Activated CD4-positive, CD25-positive, alpha-beta regulatory T cell treated with anti-CD3 and anti-CD28 coated beads, Interleukin-2, amount 50 U/mL, for 24 hours (primary cell): Measurements from ENCODE around the gene CALM3.

Experiments
- ATAC-seq, 2 donors: fragments of 150-1000 bp; cut with Tn5 transposase; one replicate each; pipeline ENCODE4 v1.10.0; 2021; ENCODE audit warnings: mild to moderate bottlenecking in 1 of 2, moderate library complexity in 1 of 2

The CALM3 gene

DNA sequence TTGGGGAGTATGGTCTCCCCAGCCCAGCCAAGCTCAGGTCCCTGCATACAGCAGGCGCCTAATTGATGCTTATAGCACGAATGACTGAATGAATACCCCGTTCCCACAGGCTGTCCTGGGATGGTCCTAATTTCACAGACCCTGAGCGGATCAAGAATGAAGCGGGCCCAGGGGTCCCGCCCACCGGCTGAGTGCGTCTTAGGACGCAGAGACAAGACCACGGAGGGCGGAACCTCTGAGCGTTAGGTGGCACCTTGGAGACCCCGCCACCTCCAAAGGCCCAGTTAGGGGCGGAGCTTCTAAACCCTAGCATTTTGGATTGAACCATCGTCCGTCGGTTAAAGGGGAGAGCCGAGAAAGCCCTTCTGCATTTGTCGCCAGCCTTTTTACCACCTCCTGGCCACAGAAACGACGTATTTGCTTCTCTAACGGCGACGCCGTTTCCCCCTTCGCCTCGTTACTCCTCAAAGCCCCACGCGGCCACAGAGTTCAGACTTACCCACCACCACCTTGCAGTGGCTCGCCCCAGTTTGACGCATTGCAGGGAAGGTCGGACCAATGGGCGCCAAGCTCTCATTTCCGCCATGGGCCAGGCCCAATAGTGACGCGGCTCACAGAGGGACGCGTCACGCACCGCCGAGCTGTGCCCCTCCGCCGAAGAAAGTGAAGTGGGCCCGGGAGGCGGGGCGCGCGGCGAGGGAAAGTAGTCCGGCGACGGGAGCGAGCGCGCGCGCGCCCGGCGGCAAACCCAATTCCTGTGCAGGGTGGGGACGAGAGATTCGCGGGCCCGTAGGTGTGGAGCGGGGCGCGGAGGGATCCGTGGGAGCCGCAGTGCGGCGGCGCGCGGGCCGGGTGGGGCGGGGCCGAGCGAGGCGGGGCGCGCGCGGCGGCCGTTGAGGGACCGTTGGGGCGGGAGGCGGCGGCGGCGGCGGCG, 479 bp upstream of the CALM3 start:
- ATAC-seq: peak; percentile 83 to 85

DNA sequence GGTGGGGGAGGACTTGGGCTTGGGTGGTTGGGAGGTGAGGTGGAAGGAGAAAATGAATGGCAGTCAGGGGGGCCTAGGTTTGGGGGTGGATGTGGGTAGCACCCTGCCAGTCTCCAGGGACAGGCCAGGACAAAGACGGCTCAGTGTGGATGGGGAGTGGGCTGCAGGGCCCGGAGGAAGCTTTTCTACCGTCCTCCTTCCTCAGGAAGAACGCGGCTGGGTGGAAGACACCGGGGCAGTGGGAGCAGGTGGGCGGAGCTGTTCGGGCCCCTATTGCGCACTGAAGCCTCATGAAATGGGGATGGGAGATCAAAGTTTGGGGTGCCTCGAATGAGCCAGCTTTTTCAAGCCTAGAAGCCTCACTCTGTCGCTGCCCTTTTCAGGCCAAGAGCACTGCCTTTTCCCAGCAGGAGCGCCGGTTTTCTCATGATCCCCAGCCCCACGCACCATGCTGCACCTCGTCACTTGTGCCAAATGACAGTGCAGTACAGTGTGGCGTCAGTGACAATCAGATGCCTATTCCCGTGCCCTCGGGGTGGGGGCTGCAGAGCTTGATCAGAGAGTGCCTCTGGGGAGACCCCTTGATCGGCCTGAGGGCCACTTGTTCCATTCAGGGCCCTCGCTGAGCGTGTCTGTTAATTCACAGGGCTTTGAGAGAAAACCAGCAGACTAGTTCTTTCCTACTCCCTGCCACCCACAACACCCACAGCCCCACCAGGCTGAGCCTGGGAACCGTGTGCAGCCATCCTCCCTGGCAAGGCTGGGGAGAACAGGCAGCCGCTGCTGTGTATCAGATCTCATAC, 1.5 kb downstream of the CALM3 start:
- peak; percentile 36 to 44 for ATAC-seq

GRCh38 chr19:46603195-46603637, 2.1 kb downstream of the CALM3 start:
- no peak for ATAC-seq

- no peak for ATAC-seq
Observed at GRCh38 chr19:46603752-46604231, 2.7 kb downstream of the CALM3 start.

GRCh38 chr19:46604781-46605355, 3.7 kb downstream of the CALM3 start:
- ATAC-seq: no peak

DNA sequence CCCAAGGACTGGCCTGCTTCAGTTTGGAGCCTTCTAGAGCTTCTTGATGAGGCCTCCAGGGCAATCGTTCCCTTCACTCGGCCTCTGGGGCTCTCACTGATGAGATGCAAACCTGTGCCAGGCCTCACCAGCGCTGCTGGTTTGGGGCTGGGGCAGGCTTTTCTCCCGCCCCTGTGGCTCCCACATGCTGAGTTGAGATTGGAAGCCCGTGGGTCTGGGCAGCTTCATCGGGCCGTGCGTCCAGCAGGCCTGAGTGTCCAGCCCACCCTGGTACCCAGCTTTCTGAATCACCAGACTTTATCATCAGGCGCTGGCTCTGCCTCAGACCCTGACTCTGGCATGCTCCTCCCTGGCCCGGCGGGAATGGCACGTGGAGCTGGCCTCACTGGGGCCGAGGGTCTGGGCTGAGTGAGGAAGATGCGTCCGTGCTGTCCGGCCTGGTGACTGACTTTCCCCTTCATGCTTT, 4.3 kb downstream of the CALM3 start:
- no peak for ATAC-seq

DNA sequence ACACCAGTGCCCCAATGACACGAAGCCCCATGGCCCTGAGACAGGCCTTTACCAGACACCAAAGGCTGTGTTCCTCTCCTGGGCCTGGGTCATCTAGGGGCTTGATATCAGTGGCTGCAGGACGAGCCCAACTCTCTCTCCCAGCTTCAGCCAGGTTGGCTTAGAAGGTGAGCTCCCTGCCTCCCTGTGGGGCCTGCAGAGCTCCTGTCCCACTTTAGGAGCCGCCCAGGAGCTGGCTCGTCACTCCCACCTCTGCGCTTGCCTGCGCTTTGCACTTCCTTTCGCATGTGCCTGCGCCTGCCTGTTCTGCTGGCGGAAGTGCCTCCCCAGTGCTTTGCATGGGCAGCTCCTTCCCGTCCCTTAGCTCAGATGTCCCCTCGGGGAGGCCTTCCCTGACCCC, 4.9 kb downstream of the CALM3 start:
- ATAC-seq: no peak

- ATAC-seq: no peak
Observed at GRCh38 chr19:46606681-46607447, 5.7 kb downstream of the CALM3 start.

- no peak for ATAC-seq
Observed at GRCh38 chr19:46607448-46607841, 6.3 kb downstream of the CALM3 start.

GRCh38 chr19:46608178-46608577, 7.0 kb downstream of the CALM3 start:
- ATAC-seq: no peak

- no peak for ATAC-seq
Observed at GRCh38 chr19:46608581-46609345, 7.6 kb downstream of the CALM3 start.

DNA sequence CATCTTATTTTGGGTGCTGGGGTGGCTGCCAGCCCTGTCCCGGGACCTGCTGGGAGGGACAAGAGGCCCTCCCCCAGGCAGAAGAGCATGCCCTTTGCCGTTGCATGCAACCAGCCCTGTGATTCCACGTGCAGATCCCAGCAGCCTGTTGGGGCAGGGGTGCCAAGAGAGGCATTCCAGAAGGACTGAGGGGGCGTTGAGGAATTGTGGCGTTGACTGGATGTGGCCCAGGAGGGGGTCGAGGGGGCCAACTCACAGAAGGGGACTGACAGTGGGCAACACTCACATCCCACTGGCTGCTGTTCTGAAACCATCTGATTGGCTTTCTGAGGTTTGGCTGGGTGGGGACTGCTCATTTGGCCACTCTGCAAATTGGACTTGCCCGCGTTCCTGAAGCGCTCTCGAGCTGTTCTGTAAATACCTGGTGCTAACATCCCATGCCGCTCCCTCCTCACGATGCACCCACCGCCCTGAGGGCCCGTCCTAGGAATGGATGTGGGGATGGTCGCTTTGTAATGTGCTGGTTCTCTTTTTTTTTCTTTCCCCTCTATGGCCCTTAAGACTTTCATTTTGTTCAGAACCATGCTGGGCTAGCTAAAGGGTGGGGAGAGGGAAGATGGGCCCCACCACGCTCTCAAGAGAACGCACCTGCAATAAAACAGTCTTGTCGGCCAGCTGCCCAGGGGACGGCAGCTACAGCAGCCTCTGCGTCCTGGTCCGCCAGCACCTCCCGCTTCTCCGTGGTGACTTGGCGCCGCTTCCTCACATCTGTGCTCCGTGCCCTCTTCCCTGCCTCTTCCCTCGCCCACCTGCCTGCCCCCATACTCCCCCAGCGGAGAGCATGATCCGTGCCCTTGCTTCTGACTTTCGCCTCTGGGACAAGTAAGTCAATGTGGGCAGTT, 8.6 kb downstream of the CALM3 start:
- no peak for ATAC-seq

GRCh38 chr19:46610413-46610775, 9.3 kb downstream of the CALM3 start:
- ATAC-seq: no peak

GRCh38 chr19:46610851-46611770, 10.0 kb downstream of the CALM3 start:
- ATAC-seq: peak in 1 of 2 donors; percentile 22

GRCh38 chr19:46611776-46612175, 10.6 kb downstream of the CALM3 start:
- no peak for ATAC-seq

- no peak for ATAC-seq
Observed at GRCh38 chr19:46613525-46613924, 12.4 kb downstream of the CALM3 start.

DNA sequence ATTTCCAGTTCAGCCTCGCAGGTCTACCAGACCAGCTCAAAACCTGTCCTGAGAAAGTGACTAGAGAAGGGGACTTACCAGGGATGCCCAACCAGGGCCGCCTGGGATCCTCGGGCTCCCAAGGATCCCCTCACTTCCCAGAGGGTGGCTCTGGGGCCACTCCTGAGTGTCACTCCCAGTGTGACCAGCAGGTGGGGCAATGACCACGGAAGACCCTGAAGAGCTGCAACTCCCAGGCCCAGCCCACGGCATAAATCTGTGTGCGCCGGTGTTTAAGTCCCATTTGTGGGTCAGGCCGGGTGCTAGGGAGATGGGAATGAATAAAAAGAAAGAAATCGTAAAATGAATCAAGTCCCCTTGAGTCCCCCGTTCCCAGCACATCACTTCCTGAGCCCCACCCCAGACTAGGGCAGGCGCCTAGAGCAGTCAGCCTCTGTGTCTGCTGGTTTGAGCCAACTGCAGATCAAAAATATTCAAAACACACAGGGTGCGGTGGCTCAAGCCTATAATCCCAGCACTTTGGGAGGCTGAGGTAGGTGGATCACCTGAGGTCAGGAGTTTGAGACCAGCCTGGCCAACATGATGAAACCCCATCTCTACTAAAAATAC, 13.1 kb downstream of the CALM3 start:
- ATAC-seq: peak; percentile 56 to 69

DNA sequence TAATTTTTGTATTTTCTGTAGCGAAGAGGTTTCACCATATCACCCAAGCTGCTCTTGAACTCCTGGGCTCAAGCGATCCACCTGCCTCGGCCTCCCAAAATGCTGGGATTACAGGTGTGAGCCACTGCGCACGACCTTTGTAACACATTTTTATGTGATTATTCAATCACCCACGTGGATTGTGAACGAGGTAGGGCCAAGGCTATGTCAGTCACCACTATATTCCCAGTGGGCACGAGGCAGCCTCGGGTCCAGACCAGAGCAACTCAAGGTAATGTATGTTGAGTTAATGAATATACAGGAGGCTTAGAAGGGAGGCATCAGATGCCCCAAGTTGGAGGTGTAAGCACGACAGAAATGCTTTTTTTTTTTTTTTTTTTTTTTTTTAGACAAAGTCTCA, 14.8 kb downstream of the CALM3 start:
- ATAC-seq: no peak
